ENCODE data around the gene CNGA2. TPM values are rescaled to one million over a fixed set of nuclear protein-coding genes. Genes with fewer than 3 reads are reported as not detected.
A peak's percentile ranks its signal among the peaks of the same experiment; 100 is the strongest.

Gene CNGA2
- total RNA-seq, 1 donor from 2014 or later, result not detected

DNA sequence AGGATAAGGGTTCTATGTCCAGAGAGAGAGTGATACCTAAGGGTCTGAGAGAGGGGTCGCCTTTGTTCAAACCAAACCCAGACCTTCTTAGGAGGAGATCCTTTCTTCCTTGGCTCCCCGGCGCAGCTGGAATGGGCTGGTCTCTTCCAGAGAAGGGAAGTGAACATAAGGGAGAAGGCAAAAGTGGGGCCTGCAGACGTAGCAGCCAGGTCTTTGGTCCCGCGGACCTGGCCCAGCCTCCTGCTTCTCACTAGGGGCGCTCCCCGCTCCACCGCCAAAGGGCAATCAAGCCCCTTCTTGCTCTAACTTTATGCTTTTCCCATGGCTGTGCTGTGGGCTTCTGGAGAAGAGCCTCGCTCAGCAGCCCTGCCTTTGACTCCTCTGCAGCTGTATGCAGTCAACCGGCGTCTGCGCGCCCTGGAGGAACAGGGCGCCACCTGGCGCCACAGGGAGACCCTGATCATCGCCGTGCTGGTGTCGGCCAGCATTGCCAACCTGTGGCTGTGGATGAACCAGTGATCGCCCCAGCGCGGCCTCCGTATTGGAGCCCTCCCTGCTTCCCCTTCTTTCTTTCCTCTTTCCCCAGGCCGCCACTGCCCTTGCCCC is 12.2 kb upstream of the CNGA2 start:
- ATAC-seq (peak; percentile 28 to 42), DNase-seq (no peak)
- H3K4me1 ChIP-seq, result no peaks in the 10 kb centered on the region
- TF ChIP-seq, protein P1, sequence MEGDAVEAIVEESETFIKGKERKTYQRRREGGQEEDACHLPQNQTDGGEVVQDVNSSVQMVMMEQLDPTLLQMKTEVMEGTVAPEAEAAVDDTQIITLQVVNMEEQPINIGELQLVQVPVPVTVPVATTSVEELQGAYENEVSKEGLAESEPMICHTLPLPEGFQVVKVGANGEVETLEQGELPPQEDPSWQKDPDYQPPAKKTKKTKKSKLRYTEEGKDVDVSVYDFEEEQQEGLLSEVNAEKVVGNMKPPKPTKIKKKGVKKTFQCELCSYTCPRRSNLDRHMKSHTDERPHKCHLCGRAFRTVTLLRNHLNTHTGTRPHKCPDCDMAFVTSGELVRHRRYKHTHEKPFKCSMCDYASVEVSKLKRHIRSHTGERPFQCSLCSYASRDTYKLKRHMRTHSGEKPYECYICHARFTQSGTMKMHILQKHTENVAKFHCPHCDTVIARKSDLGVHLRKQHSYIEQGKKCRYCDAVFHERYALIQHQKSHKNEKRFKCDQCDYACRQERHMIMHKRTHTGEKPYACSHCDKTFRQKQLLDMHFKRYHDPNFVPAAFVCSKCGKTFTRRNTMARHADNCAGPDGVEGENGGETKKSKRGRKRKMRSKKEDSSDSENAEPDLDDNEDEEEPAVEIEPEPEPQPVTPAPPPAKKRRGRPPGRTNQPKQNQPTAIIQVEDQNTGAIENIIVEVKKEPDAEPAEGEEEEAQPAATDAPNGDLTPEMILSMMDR (IDR thresholded peaks at IDR 0.05), result no peak
- no peaks in the 10 kb centered on the region for H3K9me3 ChIP-seq
- no peak overlapping the region for H3K27ac ChIP-seq
- H3K4me3 ChIP-seq, result no peak overlapping the region
- H3K36me3 ChIP-seq, result no peaks in the 10 kb centered on the region
- H3K27me3 ChIP-seq (ENCODE audit: low read depth), result no peaks in the 10 kb centered on the region
- intact Hi-C loops (cut with DNase I), result no loop called here

DNA sequence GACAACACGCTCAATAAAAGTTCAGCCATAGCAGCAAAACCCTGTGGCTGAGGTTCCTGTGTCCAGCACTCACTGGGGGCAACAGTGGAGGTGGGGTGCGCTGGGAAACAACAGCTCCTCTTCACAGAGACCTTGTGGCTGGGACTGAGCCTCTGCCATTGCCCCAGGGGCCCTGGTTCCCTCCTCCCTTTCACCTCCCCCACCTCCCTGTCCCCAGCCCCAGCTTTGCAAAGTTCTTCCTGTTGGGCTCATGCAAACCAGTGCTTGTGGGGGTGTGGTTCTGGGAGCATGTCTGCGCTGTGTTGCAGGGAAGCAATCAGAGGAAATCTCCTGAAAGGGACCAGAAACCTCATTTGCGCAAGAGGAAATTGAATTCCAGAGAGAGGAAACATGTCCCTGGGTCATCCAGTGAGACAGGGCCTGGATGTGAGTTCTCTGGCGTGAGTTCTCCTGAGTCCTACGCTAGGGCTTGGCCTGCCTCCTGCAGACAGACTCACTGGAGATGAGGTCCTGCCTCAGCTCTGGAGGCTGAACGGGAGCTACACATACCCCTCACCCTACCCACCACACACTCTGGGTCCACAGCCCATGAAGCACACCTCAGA is 11.3 kb upstream of the CNGA2 start:
- ATAC-seq, result no peak
- H3K27me3 ChIP-seq (ENCODE audit: low read depth), result no peaks in the 10 kb centered on the region
- no peaks in the 10 kb centered on the region for H3K36me3 ChIP-seq
- H3K9me3 ChIP-seq, result no peaks in the 10 kb centered on the region
- no peaks in the 10 kb centered on the region for H3K4me1 ChIP-seq
- TF ChIP-seq, protein P1 (IDR thresholded peaks at IDR 0.05), result no peak
- intact Hi-C loops (cut with DNase I), result no loop called here
- no peak for DNase-seq
- no peak overlapping the region for H3K27ac ChIP-seq
- no peak overlapping the region for H3K4me3 ChIP-seq

DNA sequence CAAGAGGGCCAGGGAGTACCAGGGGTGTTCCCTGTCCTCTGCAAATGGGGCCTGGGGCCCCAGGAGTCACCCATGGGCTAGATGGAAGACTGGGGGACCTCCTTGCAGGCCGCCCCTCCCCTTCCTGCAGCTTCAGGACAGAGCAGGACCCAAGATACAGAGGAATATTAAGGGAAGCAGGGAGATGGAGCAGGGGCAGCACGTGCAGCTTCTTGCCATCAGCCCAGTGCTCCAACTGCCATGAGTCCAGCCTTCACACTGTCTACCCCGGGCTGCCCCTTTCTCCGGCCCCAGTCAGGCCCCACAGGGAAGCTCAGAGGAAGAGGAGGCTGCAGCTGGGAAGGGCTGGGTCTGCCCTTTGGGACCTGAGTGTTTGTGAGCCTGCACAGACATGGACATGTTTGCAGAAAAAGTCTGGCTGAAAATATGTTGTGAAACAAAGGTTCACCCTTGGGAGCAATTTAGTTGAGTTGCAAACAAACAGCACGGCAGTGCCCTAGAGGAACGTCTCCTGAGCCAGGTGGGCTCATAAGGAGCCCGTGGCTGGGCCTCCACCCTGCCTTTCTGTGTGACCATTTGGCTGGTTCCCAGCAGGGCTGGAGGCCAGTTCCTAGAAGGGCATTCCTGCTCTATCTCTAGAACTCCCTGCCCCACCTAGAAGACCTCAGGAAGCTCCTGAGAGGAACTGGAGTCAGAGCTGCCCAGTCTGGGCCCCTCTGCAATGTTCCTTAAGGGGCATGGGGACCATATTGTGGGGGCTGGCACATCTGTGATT is 9.8 kb upstream of the CNGA2 start:
- no peak overlapping the region for H3K4me3 ChIP-seq
- intact Hi-C loops (cut with DNase I), result no loop called here
- no peaks in the 10 kb centered on the region for H3K9me3 ChIP-seq
- no peaks in the 10 kb centered on the region for H3K27me3 ChIP-seq (ENCODE audit: low read depth)
- TF ChIP-seq, protein P1 (IDR thresholded peaks at IDR 0.05), result no peak
- no peak for ATAC-seq
- no peak for DNase-seq
- H3K4me1 ChIP-seq, result no peaks in the 10 kb centered on the region
- H3K36me3 ChIP-seq, result no peaks in the 10 kb centered on the region
- H3K27ac ChIP-seq, result no peak overlapping the region

DNA sequence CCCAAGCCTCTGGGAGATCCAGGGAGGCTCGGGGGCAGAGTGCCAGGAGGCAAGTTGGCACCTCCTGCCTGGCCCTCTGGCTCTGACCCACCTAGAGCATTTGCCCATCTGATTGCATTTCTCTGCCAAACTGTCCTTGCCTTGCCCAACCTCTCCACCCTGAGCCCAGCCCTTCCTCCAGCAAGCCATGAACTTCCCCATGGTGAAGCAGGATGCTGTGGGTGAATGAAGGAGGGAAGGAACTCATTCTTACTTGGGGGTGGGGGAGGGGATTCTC is 9.3 kb upstream of the CNGA2 start:
- Histone ChIP-seq H3K4me3 (no peak overlapping the region), H3K36me3 (no peaks in the 10 kb centered on the region), H3K27me3 (ENCODE audit: low read depth) (no peaks in the 10 kb centered on the region), H3K27ac (no peak overlapping the region), H3K4me1 (no peaks in the 10 kb centered on the region), H3K9me3 (no peaks in the 10 kb centered on the region)
- intact Hi-C loops (cut with DNase I), result no loop called here
- DNase-seq, result no peak
- ATAC-seq, result no peak
- TF ChIP-seq, protein P1 (IDR thresholded peaks at IDR 0.05), result no peak

DNA sequence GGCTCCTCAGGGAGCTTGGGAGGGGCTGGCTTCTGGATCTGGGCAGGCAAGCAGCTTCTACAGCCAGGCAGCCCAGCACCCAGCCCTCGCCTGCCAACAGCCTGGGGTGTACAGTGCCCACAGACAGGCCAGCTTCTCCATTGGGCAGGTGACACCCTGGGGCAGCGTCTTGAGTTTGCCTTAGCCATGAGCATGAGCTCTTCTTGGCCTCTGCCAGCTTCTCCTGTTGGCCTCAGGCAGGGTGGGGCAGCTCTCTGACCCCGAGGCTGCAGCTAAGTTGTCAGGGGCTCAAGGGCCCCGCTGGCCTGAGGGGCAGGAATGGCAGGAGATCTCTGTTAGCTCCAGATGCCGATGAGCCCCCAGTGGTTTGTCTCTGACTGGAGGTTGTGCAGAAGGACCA is 7.8 kb upstream of the CNGA2 start:
- no peaks in the 10 kb centered on the region for H3K4me1 ChIP-seq
- H3K9me3 ChIP-seq, result no peaks in the 10 kb centered on the region
- DNase-seq, result no peak
- ATAC-seq, result no peak
- no peak overlapping the region for H3K27ac ChIP-seq
- no peaks in the 10 kb centered on the region for H3K27me3 ChIP-seq (ENCODE audit: low read depth)
- H3K36me3 ChIP-seq, result no peaks in the 10 kb centered on the region
- TF ChIP-seq, protein P1 (IDR thresholded peaks at IDR 0.05), result no peak
- H3K4me3 ChIP-seq, result no peak overlapping the region
- intact Hi-C loops (cut with DNase I), result no loop called here

Data from lower lobe of right lung (tissue), 2 donors.